Adrenal gland (tissue), 5 donors: ENCODE results near the gene DUSP1.
A peak's percentile ranks its signal among the peaks of the same experiment; 100 is the strongest.

Experiments used
- POLR2A ChIP-seq, 2 donors: fragments of 450-650 bp; IDR thresholded peaks; one replicate each; pipeline ENCODE4 v1.6.1; 2017; ENCODE audit warnings: antibody characterized with exemption in 2 of 2, mild to moderate bottlenecking in 2 of 2, moderate library complexity in 1 of 2
- TF ChIP-seq, protein P1 (sequence below), 6 experiments: fragments of 450-650 bp in 4 of 6; fragments of 200-600 bp in 2 of 6; sonication (generic) in 1 of 6; IDR thresholded peaks; 1 replicate in 5 of 6; 2 replicates in 1 of 6; pipeline versions ENCODE4 v1.5.1 to v1.8.0; 2016 to 2021; ENCODE audit warnings: antibody characterized with exemption in 6 of 6, mild to moderate bottlenecking in 2 of 6, moderate library complexity in 1 of 6
- donor health status: DM: no; HTN: no; CAD: no.

DNA sequence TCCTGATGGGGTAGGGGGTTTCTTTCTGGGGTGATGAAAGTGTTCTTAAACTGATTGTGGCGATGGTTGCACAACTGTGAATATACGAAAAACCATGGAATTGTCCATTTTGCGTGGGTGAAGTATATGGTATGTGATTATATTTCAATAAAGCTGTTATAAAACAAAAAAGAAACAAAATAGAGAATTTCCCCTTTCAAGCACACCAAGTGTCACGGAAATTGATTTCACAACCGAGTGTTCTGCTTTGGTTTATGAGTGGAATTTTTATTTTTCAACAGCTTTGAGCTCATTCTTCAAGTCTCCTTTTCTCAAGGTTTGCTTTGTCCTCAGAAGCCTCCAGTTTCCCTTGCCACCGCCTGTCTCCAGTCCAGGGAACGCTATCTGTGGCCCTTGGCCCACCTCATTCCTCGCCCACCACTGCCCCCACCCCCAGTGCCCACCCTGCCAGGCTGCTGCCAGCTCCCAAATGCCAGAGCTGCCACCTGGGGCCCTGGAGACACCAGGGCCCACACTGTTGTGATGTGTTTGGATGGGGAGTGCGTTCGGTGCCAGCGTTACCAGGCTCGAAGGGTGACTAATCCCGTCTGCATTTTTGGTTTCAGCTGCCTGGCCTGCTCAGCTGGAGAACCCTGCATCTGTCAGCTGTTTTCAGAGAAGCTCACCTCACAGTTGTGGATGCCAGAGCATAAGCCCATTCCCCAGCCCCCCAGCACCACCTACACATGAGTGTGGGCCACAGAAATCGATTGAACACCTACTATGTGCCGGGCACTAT is 30.4 kb downstream of the DUSP1 start:
- TF ChIP-seq, protein P1, sequence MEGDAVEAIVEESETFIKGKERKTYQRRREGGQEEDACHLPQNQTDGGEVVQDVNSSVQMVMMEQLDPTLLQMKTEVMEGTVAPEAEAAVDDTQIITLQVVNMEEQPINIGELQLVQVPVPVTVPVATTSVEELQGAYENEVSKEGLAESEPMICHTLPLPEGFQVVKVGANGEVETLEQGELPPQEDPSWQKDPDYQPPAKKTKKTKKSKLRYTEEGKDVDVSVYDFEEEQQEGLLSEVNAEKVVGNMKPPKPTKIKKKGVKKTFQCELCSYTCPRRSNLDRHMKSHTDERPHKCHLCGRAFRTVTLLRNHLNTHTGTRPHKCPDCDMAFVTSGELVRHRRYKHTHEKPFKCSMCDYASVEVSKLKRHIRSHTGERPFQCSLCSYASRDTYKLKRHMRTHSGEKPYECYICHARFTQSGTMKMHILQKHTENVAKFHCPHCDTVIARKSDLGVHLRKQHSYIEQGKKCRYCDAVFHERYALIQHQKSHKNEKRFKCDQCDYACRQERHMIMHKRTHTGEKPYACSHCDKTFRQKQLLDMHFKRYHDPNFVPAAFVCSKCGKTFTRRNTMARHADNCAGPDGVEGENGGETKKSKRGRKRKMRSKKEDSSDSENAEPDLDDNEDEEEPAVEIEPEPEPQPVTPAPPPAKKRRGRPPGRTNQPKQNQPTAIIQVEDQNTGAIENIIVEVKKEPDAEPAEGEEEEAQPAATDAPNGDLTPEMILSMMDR (IDR thresholded peaks at IDR 0.05), result no peak
- peak in 1 of 2 donors; percentile 24 for TF ChIP-seq POLR2A (IDR thresholded peaks at IDR 0.05)
